Heart right ventricle (tissue), 16 donors: ENCODE measurements around the gene DTNBP1. TPM values are rescaled to one million over a fixed set of nuclear protein-coding genes. Genes with fewer than 3 reads are reported as not detected.

ENCODE experiments used
- ATAC-seq, 8 donors: fragments of 200-7000 bp; cut with Tn5 transposase; one replicate each; pipeline ENCODE4 v1.9.1; 2020; ENCODE audit warnings: mild to moderate bottlenecking in 8 of 8, moderate library complexity in 8 of 8, moderate number of reproducible peaks in 1 of 8
- DNase-seq, 2 donors: peaks; one replicate each; pipeline ENCODE4 v3.0.0-alpha.2; 2020
- H3K27ac ChIP-seq, 10 donors: fragments of 200-600 bp; sonication (generic) in 2 of 10; one replicate each; pipeline versions ENCODE4 v1.5.0 to v1.8.0; 2020 to 2022; ENCODE audit warnings: mild to moderate bottlenecking in 3 of 10
- H3K27me3 ChIP-seq, 7 donors: fragments of 200-600 bp; one replicate each; pipeline ENCODE4 v1.8.0; 2021 to 2022; ENCODE audit warnings: mild to moderate bottlenecking in 2 of 7
- H3K36me3 ChIP-seq, 9 donors: fragments of 200-600 bp; sonication (generic) in 1 of 9; one replicate each; pipeline versions ENCODE4 v1.5.0 to v1.8.0; 2020 to 2022; ENCODE audit warnings: mild to moderate bottlenecking in 2 of 9
- H3K4me1 ChIP-seq, 9 donors: fragments of 200-600 bp; sonication (generic) in 1 of 9; one replicate each; pipeline versions ENCODE4 v1.5.0 to v1.8.0; 2020 to 2022; ENCODE audit warnings: mild to moderate bottlenecking in 4 of 9
- H3K4me3 ChIP-seq, 10 donors: fragments of 200-600 bp; sonication (generic) in 2 of 10; one replicate each; pipeline versions ENCODE4 v1.5.0 to v1.8.0; 2020 to 2022; ENCODE audit warnings: mild to moderate bottlenecking in 7 of 10, moderate library complexity in 2 of 10
- H3K9me3 ChIP-seq, 11 donors: fragments of 200-600 bp in 10 of 11; sonication (generic) in 2 of 11; one replicate each; pipeline versions ENCODE4 v1.5.0 to v1.8.0; 2013 to 2022; ENCODE audit warnings: mild to moderate bottlenecking in 2 of 11, control low read depth in 1 of 11, moderate library complexity in 1 of 11
- CTCF ChIP-seq, 9 donors: fragments of 200-600 bp; sonication (generic) in 2 of 9; IDR thresholded peaks; one replicate each; pipeline versions ENCODE4 v1.5.0 to v1.8.0; 2021 to 2022; ENCODE audit warnings: antibody characterized with exemption in 9 of 9, mild to moderate bottlenecking in 5 of 9, moderate library complexity in 1 of 9
- WGBS, 2 donors: extraction: QIAGEN DNeasy Blood & Tissue Kit; methylation state at CpG; one replicate each; pipeline ENCODE4 v1.1.7; 2013; ENCODE audit warnings: inconsistent platforms in 1 of 2; 5-methylcytosine and 5-hydroxymethylcytosine counted together
- intact Hi-C, 10 donors: fragments of 100-400 bp; cut with DNase I; formaldehyde crosslinking; loops; one replicate each; pipeline versions ENCODE4 v1.11.1 to v1.14.2; 2022
- polyA plus RNA-seq, 2 donors: library from polyadenylated mRNA; stranded (reverse); fragments of 200-250 nt; gene quantifications; one replicate each; pipeline ENCODE4 v1.2.3, GENCODE V29; 2013
- total RNA-seq, 10 donors: library from RNA; stranded (reverse); fragmentation: NEBNext Ultra II Directional in 3 of 10; extraction: Animal tissue kit (Norgen Biotek cat#: 25700) in 3 of 10; gene quantifications; one replicate each; pipeline versions ENCODE4 v1.2.1 to v1.2.4, GENCODE V29; 2021 to 2023
- donor health status: Arrhythmogenic right ventricular cardiomyopathy.
- donor health status: ischemic (EF 13 %, LVEDD 7.1; RV severe dilation, severe dysfunction).
- donor health status: healthy with polysubstance abuse.
- donor health status: DM: no; HTN: yes; CAD: no.
- donor health status: DM: no; HTN: no; CAD: no.
- donor health status: ischemic (EF 25% LVEDD 6.9; RV normal size, moderate dysfunction).
- donor health status: ischemic (EF 25% LVEDD 5.7; RV mildly dilated, moderate dysfunction).
- donor health status: healthy.
- donor health status: DM: yes; HTN: yes; CAD: no.
- donor health status: Ischemic cardiomyopathy.
- donor health status: ischemic (EF 35%, LVEDD 5.7; RV mildly dilated, moderate dysfunction).
- donor health status: nonischemic (EF 11% LVEDD 7.7; RV severe dilation, severe dysfunction).
- donor health status: DM: yes; HTN: yes; CAD: no.
- donor health status: PGD.
- donor health status: ischemic (EF 29% LVEDD 5.4; RV normal size, mild dysfunction).
- donor health status: nonischemic (EF 23%, LVEDD 6.1; RV moderate dilation, normal function).

The DTNBP1 gene
- total and polyA plus RNA-seq, 12 donors = 5.0 to 27.5 (median 18.4) TPM

GRCh38 chr6:15628499-15629131 lies 34.2 kb downstream of the DTNBP1 start:
- DNase-seq (no peak), ATAC-seq (peak in 3 of 8 donors; percentile 41 to 56 (median 48))
- Histone ChIP-seq H3K27ac (peak overlapping the region in 1 of 10 donors; percentile 7), H3K36me3 (peaks cover 0 to 21% (median 0%) of the 10 kb centered on the region in 9 donors), H3K4me1 (peaks cover 0 to 27% (median 0%) of the 10 kb centered on the region in 9 donors), H3K9me3 (no peaks in the 10 kb centered on the region), H3K4me3 (no peak overlapping the region), H3K27me3 (no peaks in the 10 kb centered on the region)
- 88 to 89% methylated on average over 7 of the region's 7 CpGs for WGBS, 2 donors
- TF ChIP-seq CTCF (IDR thresholded peaks at IDR 0.05) = no peak
- intact Hi-C loops = loop anchor here in 7 of 10 donors (5.0 to 10.0 kb wide), 9 partner anchors 364 to 1714 kb away; partner anchors contain the start of gene JARID2 (in 1 of the 7)

GRCh38 chr6:15627821-15628220 lies 35.0 kb downstream of the DTNBP1 start:
- H3K4me3 ChIP-seq = no peak overlapping the region
- no peak overlapping the region for H3K27ac ChIP-seq
- peaks cover 0 to 35% (median 7%) of the 10 kb centered on the region in 9 donors for H3K4me1 ChIP-seq
- no peaks in the 10 kb centered on the region for H3K9me3 ChIP-seq
- TF ChIP-seq CTCF (IDR thresholded peaks at IDR 0.05) = no peak
- WGBS, 2 donors = 84 to 90% methylated on average over 2 of the region's 2 CpGs
- intact Hi-C loops = loop anchor here in 7 of 10 donors (5.0 to 10.0 kb wide), 9 partner anchors 363 to 1713 kb away; partner anchors contain the start of gene JARID2 (in 1 of the 7)
- H3K36me3 ChIP-seq = peaks cover 0 to 21% (median 0%) of the 10 kb centered on the region in 9 donors
- ATAC-seq = no peak
- DNase-seq = no peak
- no peaks in the 10 kb centered on the region for H3K27me3 ChIP-seq

- intact Hi-C loops = loop anchor here in 7 of 10 donors (5.0 to 10.0 kb wide), 9 partner anchors 362 to 1712 kb away; partner anchors contain the start of gene JARID2 (in 1 of the 7)
- H3K36me3 ChIP-seq = peaks cover 0 to 21% (median 0%) of the 10 kb centered on the region in 9 donors
- no peaks in the 10 kb centered on the region for H3K9me3 ChIP-seq
- ATAC-seq (no peak), DNase-seq (no peak)
- no peak for TF ChIP-seq CTCF (IDR thresholded peaks at IDR 0.05)
- no peak overlapping the region for H3K4me3 ChIP-seq
- 74 to 79% methylated on average over 8 of the region's 8 CpGs for WGBS, 2 donors
- H3K27ac ChIP-seq = no peak overlapping the region
- peaks cover 0 to 42% (median 14%) of the 10 kb centered on the region in 9 donors for H3K4me1 ChIP-seq
- H3K27me3 ChIP-seq = no peaks in the 10 kb centered on the region
Measured at GRCh38 chr6:15626878-15627674, 35.8 kb downstream of the DTNBP1 start.

GRCh38 chr6:15626160-15626559 lies 36.7 kb downstream of the DTNBP1 start:
- Histone ChIP-seq H3K9me3 (no peaks in the 10 kb centered on the region), H3K36me3 (peaks cover 0 to 21% (median 0%) of the 10 kb centered on the region in 9 donors), H3K4me1 (peaks cover 0 to 52% (median 23%) of the 10 kb centered on the region in 9 donors), H3K27me3 (no peaks in the 10 kb centered on the region), H3K27ac (no peak overlapping the region), H3K4me3 (no peak overlapping the region)
- intact Hi-C loops = loop anchor here in 7 of 10 donors (5.0 to 10.0 kb wide), 9 partner anchors 361 to 1711 kb away; partner anchors contain the start of gene JARID2 (in 1 of the 7)
- 71 to 74% methylated on average over 1 of the region's 1 CpG for WGBS, 2 donors
- ATAC-seq (no peak), DNase-seq (no peak)
- no peak for TF ChIP-seq CTCF (IDR thresholded peaks at IDR 0.05)
